OCI-LY1 (cell line): ENCODE results near the gene CDKAL1.

Experiments used
- H2AFZ ChIP-seq: fragments of 200-600 bp; sonication (generic), shearing (Covaris generic); 2 replicates; pipeline ENCODE4 v1.6.0; 2014; ENCODE audit warnings: antibody characterized with exemption, mild to moderate bottlenecking, low read length
- H3F3A ChIP-seq: fragments of 200-600 bp; sonication (generic), shearing (Covaris generic); 2 replicates; pipeline ENCODE4 v1.6.0; 2014; ENCODE audit warnings: mild to moderate bottlenecking, antibody characterized with exemption, low read length, moderate library complexity; ENCODE audit not compliant: insufficient read depth
- H3K27ac ChIP-seq: fragments of 200-600 bp; sonication (generic); 2 replicates; pipeline ENCODE4 v1.5.1; 2014; ENCODE audit warnings: low read length, mixed run types, mild to moderate bottlenecking, low read depth; ENCODE audit not compliant: poor library complexity, severe bottlenecking
- H3K27me3 ChIP-seq: fragments of 200-600 bp; sonication (generic); 2 replicates; pipeline ENCODE4 v1.6.0; 2014; ENCODE audit warnings: antibody characterized with exemption, mild to moderate bottlenecking, low read length, moderate library complexity; ENCODE audit not compliant: insufficient read depth
- H3K36me3 ChIP-seq: fragments of 200-600 bp; sonication (generic); 2 replicates; pipeline ENCODE4 v1.6.1; 2014; ENCODE audit warnings: mild to moderate bottlenecking, antibody characterized with exemption, low read length, moderate library complexity, mixed read lengths; ENCODE audit not compliant: insufficient read depth
- H3K4me1 ChIP-seq: fragments of 200-600 bp; sonication (generic); 2 replicates; pipeline ENCODE4 v1.5.1; 2014; ENCODE audit warnings: mild to moderate bottlenecking, low read length, moderate library complexity; ENCODE audit not compliant: insufficient read depth, severe bottlenecking
- H3K4me2 ChIP-seq: fragments of 200-600 bp; sonication (generic), shearing (Covaris generic); 2 replicates; pipeline ENCODE4 v1.6.1; 2014; ENCODE audit warnings: low read length
- H3K4me3 ChIP-seq: fragments of 200-600 bp; sonication (generic); 2 replicates; pipeline ENCODE4 v1.5.1; 2014; ENCODE audit warnings: low read length, low read depth, mild to moderate bottlenecking, mixed read lengths; ENCODE audit not compliant: poor library complexity, severe bottlenecking
- H3K79me2 ChIP-seq: fragments of 200-600 bp; shearing (Covaris generic); 2 replicates; pipeline ENCODE4 v1.6.1; 2016; ENCODE audit warnings: mixed run types, low read length, mixed read lengths; ENCODE audit not compliant: insufficient read depth
- H3K9ac ChIP-seq: fragments of 200-600 bp; sonication (generic), shearing (Covaris generic); 2 replicates; pipeline ENCODE4 v1.6.1; 2014; ENCODE audit warnings: mild to moderate bottlenecking, low read length, mixed read lengths
- H3K9me2 ChIP-seq: fragments of 200-600 bp; sonication (generic), shearing (Covaris generic); 2 replicates; pipeline ENCODE4 v1.6.1; 2014; ENCODE audit warnings: low read depth, mild to moderate bottlenecking, low read length, mixed read lengths
- H3K9me3 ChIP-seq: fragments of 200-600 bp; shearing (Covaris generic); 2 replicates; pipeline ENCODE4 v1.6.1; 2014; ENCODE audit warnings: low read length, mixed read lengths
- H4K20me1 ChIP-seq: fragments of 200-600 bp; sonication (generic), shearing (Covaris generic); 2 replicates; pipeline ENCODE4 v1.6.0; 2016; ENCODE audit warnings: mild to moderate bottlenecking, low read length; ENCODE audit not compliant: insufficient read depth
- EZH2 ChIP-seq: fragments of 200-600 bp; sonication (generic), shearing (Covaris generic); IDR thresholded peaks from 2 replicates; pipeline ENCODE4 v1.8.0; 2017; ENCODE audit warnings: borderline replicate concordance, mixed run types, mild to moderate bottlenecking, antibody characterized with exemption, low read length, moderate library complexity, mixed read lengths
- TF ChIP-seq, protein P1 (sequence below): fragments of 200-600 bp; sonication (generic), shearing (Covaris generic); IDR thresholded peaks from 2 replicates; pipeline ENCODE4 v1.5.1; 2017; ENCODE audit warnings: mild to moderate bottlenecking, antibody characterized with exemption, low read length, moderate library complexity, mixed read lengths

CDKAL1 gene

DNA sequence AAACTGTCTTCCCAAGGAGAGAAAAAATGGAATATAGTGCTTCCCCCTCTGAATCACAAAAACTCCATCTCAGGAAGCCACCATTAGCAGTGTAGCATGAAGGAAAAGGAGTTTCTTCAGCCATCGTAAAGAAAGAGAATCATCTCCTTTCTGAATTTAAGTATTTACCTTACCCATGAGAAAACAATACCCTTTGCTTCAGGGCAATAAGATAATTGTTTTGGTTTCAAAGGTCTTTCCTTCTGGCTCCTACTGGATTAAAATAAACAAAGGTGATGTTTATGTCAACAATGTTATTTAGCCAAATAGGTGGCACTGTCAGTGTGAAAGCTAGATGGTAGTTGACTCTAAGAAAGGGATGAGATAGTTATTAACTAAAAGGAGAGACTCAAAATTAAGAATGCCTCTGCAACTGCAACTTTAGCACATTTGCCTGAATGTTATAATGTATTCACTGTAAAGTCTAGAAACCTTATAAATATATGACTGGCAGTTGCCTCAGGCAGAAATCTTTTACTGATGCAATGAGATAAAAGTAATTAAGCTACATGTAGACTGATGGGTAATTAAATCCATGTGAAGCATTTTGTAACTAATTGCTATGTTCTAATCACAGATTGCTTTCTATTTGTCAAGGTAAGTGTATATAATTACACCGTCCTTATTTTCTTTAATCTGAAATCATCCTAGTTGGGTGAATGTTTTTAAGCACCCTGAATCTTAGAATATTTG is 399.0 kb downstream of the CDKAL1 start:
- Histone ChIP-seq H3K79me2 (no peaks in the 10 kb centered on the region), H3K9ac (no peak overlapping the region), H4K20me1 (no peaks in the 10 kb centered on the region), H3K27ac (no peak overlapping the region), H3K4me3 (no peak overlapping the region), H3K27me3 (no peaks in the 10 kb centered on the region), H3K9me2 (no peaks in the 10 kb centered on the region), H3K9me3 (no peaks in the 10 kb centered on the region), H3F3A (no peaks in the 10 kb centered on the region), H3K4me2 (no peak overlapping the region), H3K4me1 (no peaks in the 10 kb centered on the region), H2AFZ (no peak overlapping the region), H3K36me3 (no peaks in the 10 kb centered on the region)
- TF ChIP-seq, protein P1, sequence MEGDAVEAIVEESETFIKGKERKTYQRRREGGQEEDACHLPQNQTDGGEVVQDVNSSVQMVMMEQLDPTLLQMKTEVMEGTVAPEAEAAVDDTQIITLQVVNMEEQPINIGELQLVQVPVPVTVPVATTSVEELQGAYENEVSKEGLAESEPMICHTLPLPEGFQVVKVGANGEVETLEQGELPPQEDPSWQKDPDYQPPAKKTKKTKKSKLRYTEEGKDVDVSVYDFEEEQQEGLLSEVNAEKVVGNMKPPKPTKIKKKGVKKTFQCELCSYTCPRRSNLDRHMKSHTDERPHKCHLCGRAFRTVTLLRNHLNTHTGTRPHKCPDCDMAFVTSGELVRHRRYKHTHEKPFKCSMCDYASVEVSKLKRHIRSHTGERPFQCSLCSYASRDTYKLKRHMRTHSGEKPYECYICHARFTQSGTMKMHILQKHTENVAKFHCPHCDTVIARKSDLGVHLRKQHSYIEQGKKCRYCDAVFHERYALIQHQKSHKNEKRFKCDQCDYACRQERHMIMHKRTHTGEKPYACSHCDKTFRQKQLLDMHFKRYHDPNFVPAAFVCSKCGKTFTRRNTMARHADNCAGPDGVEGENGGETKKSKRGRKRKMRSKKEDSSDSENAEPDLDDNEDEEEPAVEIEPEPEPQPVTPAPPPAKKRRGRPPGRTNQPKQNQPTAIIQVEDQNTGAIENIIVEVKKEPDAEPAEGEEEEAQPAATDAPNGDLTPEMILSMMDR, result no peak
- TF ChIP-seq EZH2, result no peak

- no peaks in the 10 kb centered on the region for H4K20me1 ChIP-seq
- no peaks in the 10 kb centered on the region for H3K36me3 ChIP-seq
- no peaks in the 10 kb centered on the region for H3F3A ChIP-seq
- H3K4me2 ChIP-seq, result no peak overlapping the region
- no peak overlapping the region for H3K4me3 ChIP-seq
- no peaks in the 10 kb centered on the region for H3K9me3 ChIP-seq
- no peaks in the 10 kb centered on the region for H3K9me2 ChIP-seq
- H2AFZ ChIP-seq, result no peak overlapping the region
- no peaks in the 10 kb centered on the region for H3K79me2 ChIP-seq
- H3K9ac ChIP-seq, result no peak overlapping the region
- H3K27me3 ChIP-seq, result no peaks in the 10 kb centered on the region
- no peak overlapping the region for H3K27ac ChIP-seq
- no peak for TF ChIP-seq EZH2
- TF ChIP-seq, protein P1, result no peak
- no peaks in the 10 kb centered on the region for H3K4me1 ChIP-seq
These were observed 402.7 kb downstream of the CDKAL1 start for GRCh38 chr6:20936949-20937348.

DNA sequence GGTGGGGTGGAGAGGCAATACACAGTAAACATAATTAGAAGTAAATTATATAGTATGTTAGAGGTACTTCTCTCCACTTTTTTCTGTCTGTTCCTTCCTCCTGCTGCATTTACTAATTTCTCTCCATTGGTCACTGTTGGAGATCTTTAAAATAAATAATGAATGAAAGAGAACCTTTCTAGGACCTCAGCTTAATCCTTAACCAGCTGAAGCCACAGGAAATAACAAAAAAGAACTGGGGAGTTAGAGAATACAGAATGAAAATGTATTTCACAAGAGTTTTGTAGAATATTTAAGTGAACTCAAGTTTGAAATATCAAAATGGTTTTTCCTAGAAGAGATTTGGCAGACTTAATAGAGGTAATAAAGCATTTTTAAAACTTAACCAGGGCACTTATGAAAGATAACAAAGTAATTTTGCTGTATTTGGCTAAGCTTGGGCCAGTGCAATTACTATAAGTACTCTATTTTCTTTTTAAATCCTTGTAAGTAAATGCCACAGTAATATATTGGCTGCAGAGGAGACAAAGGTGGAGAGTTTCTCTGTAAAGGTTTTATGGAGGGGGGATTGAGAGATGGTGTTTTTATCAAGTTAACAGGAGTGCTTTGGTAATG is 405.0 kb downstream of the CDKAL1 start:
- Histone ChIP-seq H3K4me3 (no peak overlapping the region), H3K9ac (no peak overlapping the region), H2AFZ (no peak overlapping the region), H3F3A (no peaks in the 10 kb centered on the region), H3K79me2 (no peaks in the 10 kb centered on the region), H3K9me3 (no peaks in the 10 kb centered on the region), H3K9me2 (no peaks in the 10 kb centered on the region), H4K20me1 (no peaks in the 10 kb centered on the region), H3K4me2 (no peak overlapping the region), H3K4me1 (no peaks in the 10 kb centered on the region), H3K27ac (no peak overlapping the region), H3K36me3 (no peaks in the 10 kb centered on the region), H3K27me3 (no peaks in the 10 kb centered on the region)
- no peak for TF ChIP-seq EZH2
- TF ChIP-seq, protein P1, result no peak
